GM23338 (cell line): Measurements from ENCODE around the gene NEK6.

Experiments
- CREB1 ChIP-seq: fragments of 250-450 bp; sonication (Bioruptor Pico); IDR thresholded peaks from 2 replicates; pipeline ENCODE4 v1.5.0; 2020; ENCODE audit warnings: low read depth, mild to moderate bottlenecking, moderate library complexity
- CTCF ChIP-seq, 2 experiments: fragments of 200-600 bp in 1 of 2; sonication (generic) in 1 of 2; conservative IDR thresholded peaks; 2 replicates each; pipeline versions ENCODE4 v1.5.1 to v1.6.1; 2016 to 2017; ENCODE audit warnings: antibody characterized with exemption in 2 of 2, low read depth in 2 of 2, mild to moderate bottlenecking in 2 of 2, moderate library complexity in 1 of 2
- ETS1 ChIP-seq: IDR thresholded peaks from 2 replicates; pipeline ENCODE4 v1.6.1; 2016; ENCODE audit warnings: antibody characterized with exemption
- EZH2 ChIP-seq: fragments of 200-600 bp; sonication (generic); IDR thresholded peaks from one replicate; pipeline ENCODE4 v1.8.0; 2017; ENCODE audit warnings: antibody characterized with exemption, mild to moderate bottlenecking, low read depth; ENCODE audit not compliant: unreplicated experiment
- EZH2phosphoT487 ChIP-seq: fragments of 200-600 bp; sonication (generic); IDR thresholded peaks from one replicate; pipeline ENCODE4 v1.8.1; 2018; ENCODE audit warnings: antibody characterized with exemption; ENCODE audit not compliant: unreplicated experiment
- JUNB ChIP-seq: IDR thresholded peaks from one replicate; pipeline ENCODE4 v1.6.1; 2016; ENCODE audit warnings: antibody characterized with exemption; ENCODE audit not compliant: unreplicated experiment
- NANOG ChIP-seq: IDR thresholded peaks from 2 replicates; pipeline ENCODE4 v1.6.1; 2016; ENCODE audit warnings: antibody characterized with exemption, borderline replicate concordance
- POLR2AphosphoS5 ChIP-seq: IDR thresholded peaks from 2 replicates; pipeline ENCODE4 v1.6.1; 2016; ENCODE audit warnings: antibody characterized with exemption, low read depth
- REST ChIP-seq: IDR thresholded peaks from one replicate; pipeline ENCODE4 v1.6.1; 2018; ENCODE audit warnings: antibody characterized with exemption; ENCODE audit not compliant: unreplicated experiment
- STAT1 ChIP-seq: IDR thresholded peaks from one replicate; pipeline ENCODE4 v1.6.1; 2016; ENCODE audit warnings: antibody characterized with exemption; ENCODE audit not compliant: unreplicated experiment
- ZNF331 ChIP-seq: fragments of 250-450 bp; sonication (Bioruptor Pico); IDR thresholded peaks from 2 replicates; pipeline ENCODE4 v1.5.0; 2020; ENCODE audit warnings: low read depth, mild to moderate bottlenecking, moderate library complexity

GRCh38 chr9:124348363-124348762 is 90.6 kb downstream of the NEK6 start:
- TF ChIP-seq CTCF (conservative IDR thresholded peaks at IDR 0.05; ENCODE audit: low read depth in 2 of 2): no peak
- TF ChIP-seq EZH2: no peak
- TF ChIP-seq REST: no peak
- no peak for TF ChIP-seq JUNB
- no peak for TF ChIP-seq POLR2AphosphoS5
- no peak for TF ChIP-seq EZH2phosphoT487
- TF ChIP-seq ETS1: no peak
- no peak for TF ChIP-seq ZNF331 (CRISPR knock-in tag)
- no peak for TF ChIP-seq CREB1 (CRISPR knock-in tag)
- TF ChIP-seq NANOG: no peak
- TF ChIP-seq STAT1: no peak
